ENCODE data around the gene OR2T29.
"Not testable (repeated sequence)": the region's sequence is repeated elsewhere in the genome, so short reads cannot be mapped to it uniquely, and the experiment has no call there.

The OR2T29 gene

GRCh38 chr1:248507773-248508172 lies 54.8 kb downstream of the OR2T29 start, which contains the start of gene OR2G6:
OR2G6 (plus strand) TSS chr1:248508073; CDS start chr1:248521647, 13,574 bp downstream.
- DNase-seq = not testable (repeated sequence)

All from NCI-H226 (cell line).